Gastroesophageal sphincter (tissue), 4 donors: ENCODE results near the gene DNAJC4. TPM values are rescaled to one million over a fixed set of nuclear protein-coding genes. Genes with fewer than 3 reads are reported as not detected.

Experiments used
- ATAC-seq: fragments of 150-250 bp; one replicate; pipeline ENCODE4 v1.9.1; 2016; ENCODE audit warnings: mild to moderate bottlenecking, moderate library complexity
- H3K27ac ChIP-seq, 4 donors: fragments of 200-600 bp; sonication (generic) in 3 of 4; 1 replicate in 3 of 4; 2 replicates in 1 of 4; pipeline ENCODE4 v1.5.1; 2016 to 2019
- H3K27me3 ChIP-seq: fragments of 200-600 bp; sonication (generic); one replicate; pipeline ENCODE4 v1.5.1; 2019
- H3K36me3 ChIP-seq, 2 donors: fragments of 200-600 bp; sonication (generic); one replicate each; pipeline ENCODE4 v1.5.1; 2019; ENCODE audit warnings: control low read depth in 1 of 2
- H3K4me1 ChIP-seq, 3 donors: fragments of 200-600 bp; sonication (generic); 1 replicate in 2 of 3; 2 replicates in 1 of 3; pipeline ENCODE4 v1.5.1; 2016 to 2019; ENCODE audit warnings: control low read depth in 2 of 3
- H3K4me3 ChIP-seq, 2 donors: fragments of 200-600 bp; sonication (generic); one replicate each; pipeline ENCODE4 v1.5.1; 2019; ENCODE audit warnings: mild to moderate bottlenecking in 1 of 2, moderate library complexity in 1 of 2
- H3K9me3 ChIP-seq, 3 donors: fragments of 200-600 bp; sonication (generic); one replicate each; pipeline ENCODE4 v1.5.1; 2017 to 2019; ENCODE audit warnings: control low read depth in 2 of 3
- CTCF ChIP-seq, 4 experiments: fragments of 200-600 bp in 2 of 4; fragments of 450-650 bp in 2 of 4; sonication (generic) in 1 of 4; IDR thresholded peaks; one replicate each; pipeline ENCODE4 v1.5.1; 2017 to 2019; ENCODE audit warnings: antibody characterized with exemption in 4 of 4, mild to moderate bottlenecking in 2 of 4, moderate library complexity in 2 of 4
- EP300 ChIP-seq: sonication (generic); formaldehyde crosslinking; IDR thresholded peaks from one replicate; pipeline ENCODE4 v1.6.1; 2017; ENCODE audit warnings: antibody characterized with exemption, mild to moderate bottlenecking
- POLR2A ChIP-seq, 2 donors: fragments of 450-650 bp; IDR thresholded peaks; one replicate each; pipeline ENCODE4 v1.6.1; 2017; ENCODE audit warnings: antibody characterized with exemption in 2 of 2, mild to moderate bottlenecking in 2 of 2, moderate library complexity in 1 of 2
- POLR2AphosphoS5 ChIP-seq: sonication (generic); formaldehyde crosslinking; IDR thresholded peaks from one replicate; pipeline ENCODE4 v1.6.1; 2017; ENCODE audit warnings: antibody characterized with exemption
- WGBS, 2 donors: methylation state at CpG; one replicate each; pipeline ENCODE4 v1.1.5; 2018; ENCODE audit warnings: low coverage in 1 of 2; 5-methylcytosine and 5-hydroxymethylcytosine counted together
- total RNA-seq, 4 donors: library from RNA; depleted of rRNA; stranded (reverse); fragments of >200 nt; gene quantifications; one replicate each; pipeline ENCODE4 v1.1.0, GENCODE V29; 2016

Gene DNAJC4
- total RNA-seq, 4 donors from 2014 or later: 7.1 to 33.5 (median 28.9) TPM

GRCh38 chr11:64266339-64266738 is 36.0 kb downstream of the DNAJC4 start:
- Histone ChIP-seq H3K9me3 (no peaks in the 10 kb centered on the region), H3K27ac (peak overlapping the region in 3 of 4 donors; percentile 13 to 93 (median 91)), H3K4me1 (peaks cover 0 to 23% (median 14%) of the 10 kb centered on the region in 3 donors), H3K4me3 (no peak overlapping the region), H3K27me3 (no peaks in the 10 kb centered on the region), H3K36me3 (peaks cover 0 to 61% of the 10 kb centered on the region in 2 donors)
- TF ChIP-seq POLR2A (IDR thresholded peaks at IDR 0.05): no peak
- no peak for TF ChIP-seq POLR2AphosphoS5
- no peak for TF ChIP-seq CTCF (IDR thresholded peaks at IDR 0.05)
- TF ChIP-seq EP300: no peak
- ATAC-seq: no peak
- WGBS, 2 donors: 100% methylated on average over 1 of the region's 15 CpGs

- 70 to 74% methylated on average over 7 to 12 of the region's 27 CpGs for WGBS, 2 donors
- H3K27me3 ChIP-seq: no peaks in the 10 kb centered on the region
- no peak for ATAC-seq
- H3K27ac ChIP-seq: peak overlapping the region in 3 of 4 donors; percentile 91 to 97 (median 93)
- peaks cover 0 to 50% of the 10 kb centered on the region in 2 donors for H3K36me3 ChIP-seq
- peaks cover 0 to 33% (median 19%) of the 10 kb centered on the region in 3 donors for H3K4me1 ChIP-seq
- no peak for TF ChIP-seq POLR2AphosphoS5
- TF ChIP-seq EP300: no peak
- no peak for TF ChIP-seq CTCF (IDR thresholded peaks at IDR 0.05)
- no peak for TF ChIP-seq POLR2A (IDR thresholded peaks at IDR 0.05)
- H3K4me3 ChIP-seq: no peak overlapping the region
- H3K9me3 ChIP-seq: no peaks in the 10 kb centered on the region
These were observed 37.0 kb downstream of the DNAJC4 start for GRCh38 chr11:64267207-64267945.

- H3K9me3 ChIP-seq: no peaks in the 10 kb centered on the region
- no peaks in the 10 kb centered on the region for H3K27me3 ChIP-seq
- H3K36me3 ChIP-seq: peaks cover 0 to 42% of the 10 kb centered on the region in 2 donors
- ATAC-seq: no peak
- H3K4me1 ChIP-seq: peaks cover 0 to 38% (median 19%) of the 10 kb centered on the region in 3 donors
- TF ChIP-seq POLR2AphosphoS5 (no peak), CTCF (IDR thresholded peaks at IDR 0.05) (no peak), EP300 (no peak), POLR2A (IDR thresholded peaks at IDR 0.05) (no peak)
- H3K27ac ChIP-seq: peak overlapping the region; percentile 82 to 97 (median 92)
- peak overlapping the region; percentile 70 to 81 for H3K4me3 ChIP-seq
- 35% methylated on average over 5 of the region's 23 CpGs; no CpG with 5 or more reads in 1 of the 2 donors for WGBS, 2 donors
These were observed 37.9 kb downstream of the DNAJC4 start for GRCh38 chr11:64268025-64268892.

GRCh38 chr11:64268893-64269539 is 38.7 kb downstream of the DNAJC4 start:
- WGBS, 2 donors: 0% methylated on average over 16 of the region's 34 CpGs; no CpG with 5 or more reads in 1 of the 2 donors
- H3K36me3 ChIP-seq: peaks cover 0 to 34% of the 10 kb centered on the region in 2 donors
- no peaks in the 10 kb centered on the region for H3K9me3 ChIP-seq
- peak; percentile 25 for ATAC-seq
- H3K4me1 ChIP-seq: peaks cover 0 to 38% (median 19%) of the 10 kb centered on the region in 3 donors
- TF ChIP-seq CTCF (IDR thresholded peaks at IDR 0.05) (no peak), POLR2A (IDR thresholded peaks at IDR 0.05) (no peak), POLR2AphosphoS5 (no peak), EP300 (no peak)
- no peaks in the 10 kb centered on the region for H3K27me3 ChIP-seq
- H3K4me3 ChIP-seq: peak overlapping the region; percentile 70 to 81
- peak overlapping the region; percentile 82 to 97 (median 92) for H3K27ac ChIP-seq
